Measurements from ENCODE around the gene NDUFS7. TPM values are rescaled to one million over a fixed set of nuclear protein-coding genes. Genes with fewer than 3 reads are reported as not detected.
A peak's percentile ranks its signal among the peaks of the same experiment; 100 is the strongest.

Gene NDUFS7
- total RNA-seq, 6 donors from 2014 or later: 38.8 to 121 (median 100) TPM

- TF ChIP-seq POLR2A (IDR thresholded peaks at IDR 0.05): no peak
- TF ChIP-seq CTCF (IDR thresholded peaks at IDR 0.05): no peak
- TF ChIP-seq EP300 (IDR thresholded peaks at IDR 0.05): no peak
- TF ChIP-seq POLR2AphosphoS5 (IDR thresholded peaks at IDR 0.05): no peak
- Histone ChIP-seq H3K4me3 (no peak overlapping the region), H3K4me1 (no peaks in the 10 kb centered on the region), H3K27me3 (no peaks in the 10 kb centered on the region), H3K36me3 (peaks cover 33 to 82% (median 70%) of the 10 kb centered on the region in 4 donors), H3K9me3 (no peaks in the 10 kb centered on the region), H3K27ac (no peak overlapping the region)
- WGBS, 2 donors: 92 to 93% methylated on average over 6 to 24 of the region's 24 CpGs
- DNase-seq (peak in 1 of 2 donors; percentile 64), ATAC-seq (ENCODE audit: low FRiP score in 2 of 2) (peak in 1 of 2 donors; percentile 2)
These were observed 48.2 kb downstream of the NDUFS7 start for GRCh38 chr19:1431759-1432506.

- Histone ChIP-seq H3K9me3 (no peaks in the 10 kb centered on the region), H3K36me3 (peaks cover 33 to 77% (median 68%) of the 10 kb centered on the region in 4 donors), H3K27me3 (no peaks in the 10 kb centered on the region), H3K27ac (no peak overlapping the region), H3K4me1 (peaks cover 0 to under 1% (median under 1%) of the 10 kb centered on the region in 4 donors), H3K4me3 (no peak overlapping the region)
- ATAC-seq (ENCODE audit: low FRiP score in 2 of 2) (no peak), DNase-seq (peak in 1 of 2 donors; percentile 54)
- TF ChIP-seq POLR2AphosphoS5 (IDR thresholded peaks at IDR 0.05) (no peak), CTCF (IDR thresholded peaks at IDR 0.05) (no peak), EP300 (IDR thresholded peaks at IDR 0.05) (no peak), POLR2A (IDR thresholded peaks at IDR 0.05) (no peak)
- WGBS, 2 donors: 95 to 96% methylated on average over 16 of the region's 16 CpGs
These were observed 48.8 kb downstream of the NDUFS7 start for GRCh38 chr19:1432507-1432887.

GRCh38 chr19:1433119-1434039 lies 49.7 kb downstream of the NDUFS7 start:
- Histone ChIP-seq H3K36me3 (peaks cover 33 to 75% (median 65%) of the 10 kb centered on the region in 4 donors), H3K27me3 (no peaks in the 10 kb centered on the region), H3K27ac (no peak overlapping the region), H3K4me3 (no peak overlapping the region), H3K9me3 (no peaks in the 10 kb centered on the region), H3K4me1 (peaks cover 4 to 6% (median 5%) of the 10 kb centered on the region in 4 donors)
- 91 to 95% methylated on average over 8 to 30 of the region's 47 CpGs for WGBS, 2 donors
- DNase-seq (peak in 1 of 2 donors; percentile 76), ATAC-seq (ENCODE audit: low FRiP score in 2 of 2) (no peak)
- TF ChIP-seq EP300 (IDR thresholded peaks at IDR 0.05) (no peak), POLR2A (IDR thresholded peaks at IDR 0.05) (no peak), CTCF (IDR thresholded peaks at IDR 0.05) (no peak), POLR2AphosphoS5 (IDR thresholded peaks at IDR 0.05) (no peak)

- H3K27ac ChIP-seq: no peak overlapping the region
- peaks cover 31 to 68% (median 60%) of the 10 kb centered on the region in 4 donors for H3K36me3 ChIP-seq
- no peak overlapping the region for H3K4me3 ChIP-seq
- 96% methylated on average over 17 of the region's 17 CpGs; no CpG with 5 or more reads in 1 of the 2 donors for WGBS, 2 donors
- DNase-seq (no peak), ATAC-seq (ENCODE audit: low FRiP score in 2 of 2) (no peak)
- H3K4me1 ChIP-seq: peaks cover 5 to 8% (median 7%) of the 10 kb centered on the region in 4 donors
- H3K27me3 ChIP-seq: no peaks in the 10 kb centered on the region
- no peaks in the 10 kb centered on the region for H3K9me3 ChIP-seq
- no peak for TF ChIP-seq EP300 (IDR thresholded peaks at IDR 0.05)
- no peak for TF ChIP-seq CTCF (IDR thresholded peaks at IDR 0.05)
- TF ChIP-seq POLR2A (IDR thresholded peaks at IDR 0.05): no peak
- TF ChIP-seq POLR2AphosphoS5 (IDR thresholded peaks at IDR 0.05): no peak
These were observed 50.3 kb downstream of the NDUFS7 start for GRCh38 chr19:1434040-1434366.
